ENCODE data around the gene PKNOX2.

The PKNOX2 gene

DNA sequence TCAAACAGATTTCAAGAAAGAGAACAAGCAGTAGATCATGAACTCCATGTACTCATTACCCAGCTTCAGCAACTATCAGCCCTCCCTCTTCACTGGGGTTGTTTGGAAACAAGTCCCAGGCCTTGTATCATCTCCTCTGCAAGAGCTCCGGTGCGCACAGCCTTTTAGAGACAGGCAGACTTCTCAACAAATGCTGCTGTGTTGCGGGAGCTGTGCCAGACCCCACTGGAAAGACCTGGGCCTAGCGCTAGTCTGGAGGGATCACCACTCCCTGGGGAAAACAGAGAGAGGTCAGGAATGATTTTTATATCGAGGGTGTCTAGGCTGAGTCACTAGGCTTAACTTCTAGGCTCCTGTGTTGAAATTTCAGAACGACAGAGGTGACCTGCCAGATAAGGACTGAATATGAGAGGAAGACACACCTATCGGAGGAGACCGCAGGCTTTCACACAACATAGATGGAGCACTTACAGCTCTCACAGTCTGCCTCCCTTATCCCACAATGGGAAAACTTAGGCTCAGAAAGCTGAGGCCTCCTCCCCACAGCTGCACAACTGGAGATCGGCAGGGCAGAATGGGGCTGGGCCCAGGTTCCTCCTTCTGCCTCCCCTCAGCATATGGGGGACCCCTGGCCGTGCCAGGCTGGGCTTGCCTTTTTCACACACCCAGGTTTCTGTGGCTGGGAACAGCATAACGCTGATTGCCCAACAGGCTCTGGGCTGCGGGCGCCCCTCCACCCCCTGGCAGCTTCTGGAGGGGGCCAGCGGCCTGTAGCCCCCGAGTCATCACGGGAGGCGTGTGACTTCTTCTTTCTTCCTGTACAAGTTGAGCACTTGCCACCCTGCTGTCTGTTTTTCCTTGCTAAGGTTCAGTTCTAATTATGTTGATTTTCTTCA lies 86.0 kb downstream of the PKNOX2 start:
- no peak overlapping the region for H3K4me3 ChIP-seq (ENCODE audit: low read depth, low read length)
- H3K79me2 ChIP-seq (ENCODE audit: control insufficient read depth, insufficient read depth, low read length, unreplicated experiment) = no peaks in the 10 kb centered on the region
- H3K36me3 ChIP-seq (ENCODE audit: insufficient read depth, low read length) = no peaks in the 10 kb centered on the region
- no peaks in the 10 kb centered on the region for H3K4me1 ChIP-seq (ENCODE audit: control insufficient read depth, insufficient read depth, low read length, unreplicated experiment)
- peaks cover 10% of the 10 kb centered on the region for H3K27me3 ChIP-seq (ENCODE audit: insufficient read depth, low read length)
- H3K27ac ChIP-seq (ENCODE audit: low read depth, low read length) = no peak overlapping the region
- H2AFZ ChIP-seq (ENCODE audit: low read length, unreplicated experiment) = no peak overlapping the region

DNA sequence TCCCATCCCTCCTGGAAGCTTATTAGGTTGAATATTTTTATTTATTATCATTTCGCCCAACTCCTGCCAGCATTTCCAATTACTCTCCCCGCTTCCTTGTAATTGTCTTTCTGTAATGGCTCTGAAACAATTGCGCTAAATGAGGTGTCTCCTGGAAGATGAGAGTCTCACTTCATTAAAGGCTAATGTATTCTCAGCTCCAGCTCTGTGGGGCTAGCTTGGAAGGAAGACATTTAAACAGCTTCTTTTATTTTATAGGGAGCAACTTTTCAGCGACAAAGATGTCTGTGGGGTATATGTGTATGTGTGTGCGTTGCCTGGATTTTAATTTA lies 86.6 kb downstream of the PKNOX2 start:
- Histone ChIP-seq H2AFZ (ENCODE audit: low read length, unreplicated experiment) (no peak overlapping the region), H3K4me3 (ENCODE audit: low read depth, low read length) (no peak overlapping the region), H3K4me1 (ENCODE audit: control insufficient read depth, insufficient read depth, low read length, unreplicated experiment) (no peaks in the 10 kb centered on the region), H3K79me2 (ENCODE audit: control insufficient read depth, insufficient read depth, low read length, unreplicated experiment) (no peaks in the 10 kb centered on the region), H3K36me3 (ENCODE audit: insufficient read depth, low read length) (no peaks in the 10 kb centered on the region), H3K27me3 (ENCODE audit: insufficient read depth, low read length) (peaks cover 6% of the 10 kb centered on the region), H3K27ac (ENCODE audit: low read depth, low read length) (no peak overlapping the region)

DNA sequence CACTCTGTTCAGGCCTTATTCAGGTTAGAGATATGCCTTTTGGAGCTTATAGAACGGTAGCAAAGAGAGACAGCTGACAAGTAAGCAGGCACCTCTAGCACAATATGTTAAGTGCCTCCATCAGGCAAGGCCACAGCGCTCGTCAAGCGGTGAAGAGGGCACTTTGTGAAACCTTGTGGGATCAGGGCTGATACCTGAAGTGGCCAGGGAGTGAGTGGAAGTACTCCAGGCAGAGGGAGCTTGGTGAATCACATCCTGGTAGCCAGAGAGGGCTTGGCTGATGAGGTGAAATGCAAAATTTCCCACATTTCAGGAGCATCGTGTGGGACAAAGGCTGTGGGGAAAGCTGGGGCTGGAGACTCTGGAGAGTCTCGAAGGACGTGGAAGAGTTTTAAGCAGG lies 87.4 kb downstream of the PKNOX2 start:
- no peak overlapping the region for H2AFZ ChIP-seq (ENCODE audit: low read length, unreplicated experiment)
- H3K4me3 ChIP-seq (ENCODE audit: low read depth, low read length) = no peak overlapping the region
- no peaks in the 10 kb centered on the region; the same call in 1 of the 2 replicates for H3K27me3 ChIP-seq (ENCODE audit: insufficient read depth, low read length)
- no peaks in the 10 kb centered on the region for H3K36me3 ChIP-seq (ENCODE audit: insufficient read depth, low read length)
- no peaks in the 10 kb centered on the region for H3K4me1 ChIP-seq (ENCODE audit: control insufficient read depth, insufficient read depth, low read length, unreplicated experiment)
- H3K79me2 ChIP-seq (ENCODE audit: control insufficient read depth, insufficient read depth, low read length, unreplicated experiment) = no peaks in the 10 kb centered on the region
- no peak overlapping the region for H3K27ac ChIP-seq (ENCODE audit: low read depth, low read length)

DNA sequence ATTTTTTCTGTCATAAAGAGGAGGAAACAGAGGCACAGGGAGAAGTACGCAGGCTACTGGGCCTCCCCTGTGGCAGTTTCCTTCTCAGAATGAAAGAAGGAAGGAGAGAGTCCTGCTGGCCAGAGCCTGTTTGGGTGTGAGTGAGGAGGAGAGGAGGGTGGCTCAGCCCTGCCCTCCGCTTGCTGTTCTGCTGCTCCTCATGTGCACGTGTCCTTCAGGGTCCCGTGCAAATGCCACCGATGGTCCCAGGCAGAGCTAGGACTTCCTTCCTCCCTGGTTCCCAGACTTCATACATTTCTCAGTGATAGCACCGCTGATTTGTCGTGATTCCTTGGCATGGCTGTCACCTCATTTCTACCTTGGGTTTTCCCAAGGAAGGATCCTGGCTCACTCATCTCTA lies 88.7 kb downstream of the PKNOX2 start:
- H3K27me3 ChIP-seq (ENCODE audit: insufficient read depth, low read length) = 0 out of 2 replicates have a peak, but pooled peaks cover 2% of the 10 kb centered on the region
- no peaks in the 10 kb centered on the region for H3K79me2 ChIP-seq (ENCODE audit: control insufficient read depth, insufficient read depth, low read length, unreplicated experiment)

GRCh38 chr11:125253795-125254525 lies 89.4 kb downstream of the PKNOX2 start:
- Histone ChIP-seq H3K4me3 (ENCODE audit: low read depth, low read length) (no peak overlapping the region), H3K4me1 (ENCODE audit: control insufficient read depth, insufficient read depth, low read length, unreplicated experiment) (no peaks in the 10 kb centered on the region), H3K27ac (ENCODE audit: low read depth, low read length) (no peak overlapping the region), H2AFZ (ENCODE audit: low read length, unreplicated experiment) (no peak overlapping the region), H3K79me2 (ENCODE audit: control insufficient read depth, insufficient read depth, low read length, unreplicated experiment) (no peaks in the 10 kb centered on the region), H3K27me3 (ENCODE audit: insufficient read depth, low read length) (0 out of 2 replicates have a peak, but pooled peaks cover 3% of the 10 kb centered on the region), H3K36me3 (ENCODE audit: insufficient read depth, low read length) (no peaks in the 10 kb centered on the region)

More for the DNA sequence above, 88.7 kb downstream of the PKNOX2 start:
- no peaks in the 10 kb centered on the region for H3K4me1 ChIP-seq (ENCODE audit: control insufficient read depth, insufficient read depth, low read length, unreplicated experiment)
- H3K36me3 ChIP-seq (ENCODE audit: insufficient read depth, low read length) = no peaks in the 10 kb centered on the region
- no peak overlapping the region for H3K27ac ChIP-seq (ENCODE audit: low read depth, low read length)
- H2AFZ ChIP-seq (ENCODE audit: low read length, unreplicated experiment) = no peak overlapping the region
- H3K4me3 ChIP-seq (ENCODE audit: low read depth, low read length) = no peak overlapping the region

GRCh38 chr11:125256541-125257189 lies 92.1 kb downstream of the PKNOX2 start:
- no peaks in the 10 kb centered on the region for H3K36me3 ChIP-seq (ENCODE audit: insufficient read depth, low read length)
- 0 out of 2 replicates have a peak, but pooled peaks cover 3% of the 10 kb centered on the region for H3K27me3 ChIP-seq (ENCODE audit: insufficient read depth, low read length)
- no peaks in the 10 kb centered on the region for H3K4me1 ChIP-seq (ENCODE audit: control insufficient read depth, insufficient read depth, low read length, unreplicated experiment)
- H3K79me2 ChIP-seq (ENCODE audit: control insufficient read depth, insufficient read depth, low read length, unreplicated experiment) = no peaks in the 10 kb centered on the region
- H2AFZ ChIP-seq (ENCODE audit: low read length, unreplicated experiment) = no peak overlapping the region
- no peak overlapping the region for H3K27ac ChIP-seq (ENCODE audit: low read depth, low read length)
- H3K4me3 ChIP-seq (ENCODE audit: low read depth, low read length) = no peak overlapping the region

GRCh38 chr11:125257190-125257579 lies 92.6 kb downstream of the PKNOX2 start:
- H3K36me3 ChIP-seq (ENCODE audit: insufficient read depth, low read length) = no peaks in the 10 kb centered on the region
- no peak overlapping the region for H3K4me3 ChIP-seq (ENCODE audit: low read depth, low read length)
- H3K27ac ChIP-seq (ENCODE audit: low read depth, low read length) = no peak overlapping the region

DNA sequence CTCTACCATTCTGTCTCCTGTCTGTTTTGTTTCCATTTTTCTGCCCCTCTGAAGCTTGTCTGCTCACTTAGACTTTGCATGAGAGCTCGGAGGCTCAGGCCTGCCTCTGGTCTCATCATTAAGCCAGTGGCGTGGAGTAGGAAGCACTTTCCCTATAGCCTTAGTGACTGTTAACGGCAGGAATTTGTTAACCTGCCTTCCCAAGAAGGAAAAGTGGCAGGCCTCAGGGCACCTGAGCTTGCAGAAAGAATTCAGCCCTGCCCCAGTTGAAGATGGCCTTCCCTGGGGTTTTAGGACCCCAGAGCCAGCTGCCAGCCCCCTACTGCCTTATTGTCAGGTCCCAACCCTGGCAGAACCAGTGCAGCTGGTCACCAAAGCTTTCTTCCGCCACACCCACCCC lies 93.2 kb downstream of the PKNOX2 start:
- Histone ChIP-seq H3K27ac (ENCODE audit: low read depth, low read length) (no peak overlapping the region), H3K36me3 (ENCODE audit: insufficient read depth, low read length) (no peaks in the 10 kb centered on the region), H3K4me3 (ENCODE audit: low read depth, low read length) (no peak overlapping the region), H3K79me2 (ENCODE audit: control insufficient read depth, insufficient read depth, low read length, unreplicated experiment) (no peaks in the 10 kb centered on the region), H3K27me3 (ENCODE audit: insufficient read depth, low read length) (peaks cover 4% of the 10 kb centered on the region; the same call in 1 of the 2 replicates), H2AFZ (ENCODE audit: low read length, unreplicated experiment) (no peak overlapping the region), H3K4me1 (ENCODE audit: control insufficient read depth, insufficient read depth, low read length, unreplicated experiment) (peaks cover under 1% of the 10 kb centered on the region)

More at GRCh38 chr11:125257190-125257579, 92.6 kb downstream of the PKNOX2 start:
- H2AFZ ChIP-seq (ENCODE audit: low read length, unreplicated experiment) = no peak overlapping the region
- H3K27me3 ChIP-seq (ENCODE audit: insufficient read depth, low read length) = 0 out of 2 replicates have a peak, but pooled peaks cover 3% of the 10 kb centered on the region
- H3K79me2 ChIP-seq (ENCODE audit: control insufficient read depth, insufficient read depth, low read length, unreplicated experiment) = no peaks in the 10 kb centered on the region
- no peaks in the 10 kb centered on the region for H3K4me1 ChIP-seq (ENCODE audit: control insufficient read depth, insufficient read depth, low read length, unreplicated experiment)

DNA sequence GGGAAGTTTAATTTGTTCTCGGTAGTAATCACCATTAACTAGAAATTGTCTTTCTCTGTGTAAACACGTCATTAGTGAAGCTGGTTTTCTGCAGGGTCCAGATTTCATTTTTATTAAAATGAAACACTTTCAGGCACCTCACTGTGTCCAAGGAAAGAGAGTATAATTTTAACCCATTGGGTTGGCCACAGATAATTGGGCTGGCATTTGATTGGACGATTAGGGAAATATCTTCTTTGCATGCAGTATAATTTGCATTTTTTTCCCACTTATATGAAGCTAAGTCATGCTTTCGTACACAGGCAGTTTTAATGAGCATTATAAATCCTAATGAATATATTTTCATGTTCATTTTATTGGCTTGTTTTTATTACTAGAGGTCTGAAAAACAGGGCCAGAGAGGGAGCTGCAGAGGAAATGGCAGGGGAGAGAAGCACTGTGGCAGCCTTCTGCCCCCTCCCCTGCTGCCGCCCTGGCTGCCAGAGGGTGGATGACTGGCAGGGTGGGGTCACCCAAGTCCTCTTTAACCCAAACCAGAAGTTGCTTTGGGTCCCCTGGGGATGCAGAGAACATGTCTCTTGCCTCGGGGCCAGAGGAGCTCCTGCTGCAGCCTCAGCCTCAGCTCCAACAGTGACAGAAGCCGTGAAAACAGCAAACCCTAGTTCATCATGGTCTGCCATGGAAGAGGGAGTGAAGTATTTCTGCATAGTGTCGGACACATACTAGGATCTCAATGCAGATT lies 93.9 kb downstream of the PKNOX2 start:
- Histone ChIP-seq H3K4me1 (ENCODE audit: control insufficient read depth, insufficient read depth, low read length, unreplicated experiment) (peaks cover 8% of the 10 kb centered on the region), H3K27me3 (ENCODE audit: insufficient read depth, low read length) (peaks cover 10% of the 10 kb centered on the region; the same call in 1 of the 2 replicates), H3K4me3 (ENCODE audit: low read depth, low read length) (no peak overlapping the region), H3K79me2 (ENCODE audit: control insufficient read depth, insufficient read depth, low read length, unreplicated experiment) (no peaks in the 10 kb centered on the region), H2AFZ (ENCODE audit: low read length, unreplicated experiment) (no peak overlapping the region), H3K36me3 (ENCODE audit: insufficient read depth, low read length) (no peaks in the 10 kb centered on the region), H3K27ac (ENCODE audit: low read depth, low read length) (no peak overlapping the region)

DNA sequence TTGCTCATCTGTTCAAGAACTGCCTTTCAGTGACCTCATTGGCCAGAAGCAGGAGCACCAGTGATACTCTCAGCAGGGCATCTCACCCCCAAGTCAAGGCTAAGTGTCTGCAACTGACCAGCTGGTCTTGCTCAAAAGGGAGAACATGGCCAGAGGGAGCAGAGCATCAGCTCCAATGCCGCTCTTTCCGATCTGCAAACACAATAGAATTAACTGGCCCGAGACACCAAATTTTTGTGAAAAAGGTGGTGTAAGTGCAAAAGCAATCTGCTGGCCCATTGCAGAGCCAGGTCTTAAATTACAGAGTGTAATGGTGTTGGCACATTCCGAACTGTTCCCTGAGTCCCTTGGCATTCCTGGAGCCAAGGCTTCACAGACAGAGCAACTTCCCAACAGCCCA lies 97.0 kb downstream of the PKNOX2 start:
- Histone ChIP-seq H3K27ac (ENCODE audit: low read depth, low read length) (no peak overlapping the region), H3K27me3 (ENCODE audit: insufficient read depth, low read length) (peaks cover 10% of the 10 kb centered on the region; the same call in 1 of the 2 replicates), H3K36me3 (ENCODE audit: insufficient read depth, low read length) (no peaks in the 10 kb centered on the region), H3K79me2 (ENCODE audit: control insufficient read depth, insufficient read depth, low read length, unreplicated experiment) (no peaks in the 10 kb centered on the region), H2AFZ (ENCODE audit: low read length, unreplicated experiment) (no peak overlapping the region), H3K4me1 (ENCODE audit: control insufficient read depth, insufficient read depth, low read length, unreplicated experiment) (peaks cover 14% of the 10 kb centered on the region), H3K4me3 (ENCODE audit: low read depth, low read length) (no peak overlapping the region)

Data from ACC112 (cell line).